Stimulated activated CD4-positive, alpha-beta T cell treated with anti-CD3 and anti-CD28 coated beads, Interleukin-4, amount 100 ng/mL, for 24 hours (primary cell): ENCODE results near the gene FLAD1.
"Not testable (repeated sequence)": the region's sequence is repeated elsewhere in the genome, so short reads cannot be mapped to it uniquely, and the experiment has no call there.

Experiments used
- DNase-seq: peaks from one replicate; pipeline ENCODE4 v3.0.0-alpha.2; 2020

FLAD1 gene

DNA sequence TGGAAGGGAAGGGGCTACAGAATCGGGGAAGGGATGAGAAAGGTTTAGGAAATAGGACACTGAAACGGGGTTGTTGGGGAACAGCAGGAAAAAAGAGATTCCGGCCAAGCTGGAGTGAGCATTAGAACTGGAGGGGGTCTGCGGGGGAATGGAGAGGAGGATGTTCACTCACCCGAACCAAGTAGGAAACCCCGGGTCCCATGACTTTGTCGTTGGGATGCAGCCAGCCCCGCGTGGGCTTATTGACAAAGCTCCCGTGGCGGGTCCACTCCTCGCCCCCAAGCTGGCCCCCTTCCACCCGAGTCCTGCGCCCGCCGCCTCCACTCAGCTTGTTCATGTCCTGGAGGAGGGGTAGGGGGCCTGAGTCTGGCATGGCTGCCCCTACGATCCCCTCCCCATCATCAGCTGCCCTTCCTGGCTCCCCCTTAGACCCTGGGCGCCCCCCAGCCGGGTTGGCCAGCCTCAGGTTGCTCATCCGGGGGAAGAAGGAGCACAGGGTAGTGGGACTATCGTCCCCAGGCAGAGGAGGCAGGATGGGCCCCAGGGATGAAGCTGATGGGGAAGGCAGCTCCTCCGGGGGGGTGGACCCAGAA, 13.2 kb upstream of the FLAD1 start:
- DNase-seq, result no peak

DNA sequence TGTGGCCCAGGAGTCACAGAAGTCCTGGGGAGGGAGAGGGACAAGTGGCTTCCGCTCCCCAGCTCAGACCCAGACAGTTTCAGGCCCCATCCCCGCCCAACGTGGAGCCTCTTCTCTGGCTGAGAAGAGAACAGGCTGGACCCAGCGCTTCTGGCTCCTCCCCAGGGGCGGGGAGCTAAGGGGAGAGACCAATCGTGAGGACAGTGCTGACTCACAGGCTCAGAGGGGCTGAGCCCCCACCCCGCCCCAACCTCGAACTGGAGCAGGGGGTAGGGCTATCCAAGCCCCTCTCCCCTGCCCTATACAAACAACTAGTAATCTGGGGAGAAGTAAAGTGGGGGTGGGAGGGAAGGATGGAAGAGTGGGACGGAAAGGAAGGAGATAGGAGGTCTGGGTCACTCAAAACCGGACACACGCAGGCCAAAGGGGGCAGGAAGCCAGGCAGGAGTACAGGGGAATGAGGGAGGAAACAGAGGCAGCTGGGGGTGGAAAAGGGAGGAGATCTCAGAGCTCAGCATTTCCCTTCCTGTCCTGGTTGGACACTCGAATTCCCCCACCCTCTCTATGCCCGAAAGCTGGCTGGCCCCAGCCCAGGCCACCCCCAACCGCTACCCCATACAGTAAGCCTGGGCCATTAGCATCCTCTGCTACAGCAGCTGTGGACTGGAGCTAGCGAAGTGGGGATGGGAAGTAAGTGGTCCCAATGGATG, 12.4 kb upstream of the FLAD1 start, which contains the start of gene SHC1:
Gene SHC1 (minus strand): TSS at position 117 of the 710 bp plus-strand sequence. CDS start 221 bp downstream, outside the sequence.
- DNase-seq, result peak; percentile 47

DNA sequence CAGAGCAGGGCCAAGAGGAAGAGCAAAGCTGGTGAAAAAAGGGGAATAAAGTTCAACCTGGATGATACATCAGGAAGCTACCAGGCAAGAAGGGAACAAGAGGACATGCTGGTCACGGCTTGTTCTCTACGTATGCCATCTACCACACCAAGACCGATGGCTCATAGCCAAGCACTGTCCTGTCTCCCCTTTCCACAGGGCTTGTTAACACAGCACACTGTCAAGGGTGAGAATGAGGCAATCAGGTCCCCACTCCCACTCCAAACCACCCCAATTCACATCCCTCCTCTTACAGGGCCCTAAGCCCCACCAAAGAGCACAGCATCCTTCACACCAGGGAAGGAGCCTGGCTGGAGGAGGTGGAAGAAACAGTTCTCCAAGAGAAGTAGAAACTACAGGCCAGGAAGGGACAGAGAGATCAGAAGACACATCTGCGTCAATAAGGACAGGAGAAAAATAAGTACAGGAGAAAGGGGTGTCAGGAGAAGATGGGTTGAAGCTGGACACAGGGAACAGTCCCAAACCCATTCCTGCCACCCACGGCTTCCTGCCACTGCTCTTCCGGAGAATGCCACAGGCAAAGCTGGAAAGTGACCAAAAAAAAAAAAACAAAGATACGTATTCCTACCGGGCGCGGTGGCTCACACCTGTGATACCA, 11.7 kb upstream of the FLAD1 start:
- DNase-seq, result no peak

DNA sequence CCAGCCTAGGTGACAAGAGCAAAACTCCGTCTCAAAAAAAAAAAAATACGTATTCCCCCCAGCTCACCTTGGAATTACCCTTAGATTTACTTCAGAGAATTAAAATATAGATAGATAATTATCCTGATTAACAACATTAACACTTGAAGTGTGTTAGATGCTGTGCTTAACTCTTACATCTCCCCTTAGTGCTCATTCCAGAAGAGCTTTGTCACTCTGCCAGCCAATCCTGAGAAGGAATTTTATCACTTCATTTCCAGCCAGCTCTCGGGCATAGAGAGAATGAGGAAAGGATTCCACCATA, 11.0 kb upstream of the FLAD1 start:
- DNase-seq, result no peak

DNA sequence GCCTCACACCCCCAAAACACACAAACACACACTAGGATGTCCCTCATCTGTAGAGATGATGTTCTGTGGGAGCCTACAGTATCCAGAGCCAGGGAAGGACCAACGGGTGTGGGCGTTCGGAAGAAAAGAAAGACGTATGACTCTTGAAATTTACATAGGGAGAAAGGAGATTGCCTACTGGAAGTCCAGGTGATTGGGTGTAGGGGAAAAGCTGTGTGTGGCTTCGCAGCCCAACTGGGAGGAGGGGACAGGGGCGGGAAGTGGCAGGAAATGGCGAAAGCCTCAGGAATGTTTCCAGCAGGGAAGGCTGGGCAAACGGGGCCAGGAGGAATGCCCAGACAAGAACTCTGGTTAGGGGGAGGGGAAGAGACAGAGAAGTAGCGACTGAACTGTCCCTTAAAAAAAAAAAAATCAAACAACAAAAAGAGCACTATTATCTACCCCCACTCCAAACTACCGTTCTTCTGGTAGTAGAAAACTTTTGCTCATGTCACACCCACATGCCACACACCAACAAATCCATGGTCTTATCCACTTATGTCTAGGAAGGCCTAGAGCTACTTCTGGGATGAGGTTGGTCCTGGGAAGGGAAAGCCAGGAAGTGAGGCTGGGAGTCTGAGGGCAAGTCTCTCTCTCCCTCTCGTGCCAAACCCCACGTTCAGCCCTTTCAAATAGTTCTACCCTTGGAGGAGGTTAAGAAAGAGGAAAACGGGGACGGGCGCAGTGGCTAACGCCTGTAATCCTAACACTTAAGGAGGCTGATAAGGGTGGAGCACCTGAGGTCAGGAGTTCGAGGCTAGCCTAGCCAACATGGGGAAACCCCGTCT, 10.4 kb upstream of the FLAD1 start:
- no peak for DNase-seq

DNA sequence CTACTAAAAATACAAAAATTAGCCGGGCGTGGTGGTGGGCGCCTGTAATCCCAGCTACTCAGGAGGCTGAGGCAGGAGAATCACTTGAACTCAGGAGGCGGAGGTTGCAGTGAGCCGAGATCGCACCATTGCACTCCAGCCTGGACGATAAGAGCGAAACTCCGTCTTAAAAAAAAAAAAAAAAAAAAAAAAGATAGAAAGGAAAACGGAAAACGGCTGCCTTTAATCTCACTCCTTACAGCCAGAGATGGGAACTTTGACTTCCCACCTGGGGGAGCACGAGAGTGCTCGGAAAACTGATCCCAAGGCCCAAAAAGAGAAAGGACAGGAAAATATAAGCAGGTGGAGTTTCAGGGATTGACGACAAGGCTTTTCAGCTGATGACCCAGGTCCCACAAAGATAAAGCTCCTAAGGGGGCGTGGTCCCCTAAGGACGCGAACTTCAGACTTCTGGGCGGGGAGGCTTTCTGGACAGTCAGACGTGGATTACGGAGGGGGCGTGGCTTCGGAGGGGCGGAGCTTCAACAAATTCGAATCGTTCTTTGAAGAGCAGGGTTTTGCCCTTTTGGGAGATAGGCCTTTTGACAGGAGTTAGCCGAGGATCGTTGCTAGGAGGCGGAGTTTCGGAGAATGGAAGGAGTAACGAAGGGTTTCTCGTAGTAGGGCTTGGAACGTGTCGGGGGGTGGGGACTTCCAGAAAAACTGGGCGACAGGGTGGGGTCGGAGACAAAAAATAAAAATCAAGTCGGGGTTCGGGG, 9.6 kb upstream of the FLAD1 start:
- peak; percentile 94 for DNase-seq

DNA sequence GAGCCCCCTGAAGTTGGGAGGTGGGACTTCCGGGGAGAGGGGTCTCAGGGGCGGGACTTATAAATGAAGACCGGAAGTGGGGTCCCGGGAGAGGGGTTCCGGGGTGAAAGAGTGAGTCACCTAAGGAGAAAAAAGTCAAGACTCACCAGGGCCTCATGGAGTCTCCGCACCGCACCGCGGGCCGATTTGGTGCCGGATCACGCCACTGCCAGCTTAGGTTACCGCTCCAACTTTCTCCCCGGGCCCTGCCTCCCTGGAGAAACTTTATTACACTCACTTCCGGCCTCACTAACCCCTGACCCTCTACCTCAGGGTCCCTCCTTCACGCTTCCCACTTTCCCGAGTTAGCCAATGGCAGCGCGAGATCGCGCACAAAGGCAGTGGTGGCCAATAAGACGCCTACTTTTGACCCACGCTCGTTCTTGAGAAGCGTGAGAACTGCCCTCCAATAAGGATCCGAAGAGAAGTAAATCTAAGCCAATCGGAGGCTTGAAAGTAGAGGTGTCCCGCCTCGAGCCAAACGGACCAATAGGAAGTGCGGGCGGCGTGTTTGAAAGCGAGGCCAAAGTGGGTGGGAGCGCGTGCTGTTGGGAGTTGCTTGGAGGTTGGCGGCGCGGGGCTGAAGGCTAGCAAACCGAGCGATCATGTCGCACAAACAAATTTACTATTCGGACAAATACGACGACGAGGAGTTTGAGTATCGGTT, 8.9 kb upstream of the FLAD1 start, which contains the start of gene CKS1B:
Gene CKS1B (plus strand): TSS at position 580 of the 706 bp plus-strand sequence. CDS start 65 bp downstream, at position 645.
- DNase-seq, result peak; percentile 96

DNA sequence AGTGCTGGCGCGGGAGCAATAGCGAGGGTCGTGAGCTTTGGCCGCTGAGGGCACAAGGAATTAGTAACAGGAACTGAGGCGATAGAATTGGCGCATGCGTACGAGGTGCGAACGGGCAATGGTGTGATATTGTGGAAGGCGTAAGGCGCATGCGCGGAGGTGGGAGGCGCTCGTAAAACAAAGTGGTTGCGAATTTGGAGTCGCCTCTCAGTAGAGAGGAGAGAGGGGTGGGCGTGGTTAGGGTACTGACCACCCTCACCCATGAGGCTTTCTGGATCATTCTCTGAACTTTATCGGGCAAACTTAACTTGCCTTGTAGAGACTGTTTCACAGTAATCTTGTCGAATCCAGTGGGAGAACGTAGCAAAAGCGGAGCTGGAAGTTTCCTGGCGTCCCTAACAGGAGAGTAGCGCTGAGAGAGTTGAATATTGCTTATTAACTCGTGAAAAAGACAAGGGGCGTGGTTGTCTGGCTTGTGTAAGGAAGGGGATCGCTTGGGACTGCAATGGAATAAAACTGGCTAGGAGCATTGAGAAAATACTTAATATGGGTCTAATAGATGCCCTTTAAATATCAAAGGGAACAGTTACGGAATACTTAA, 8.2 kb upstream of the FLAD1 start:
- peak; percentile 95 for DNase-seq

DNA sequence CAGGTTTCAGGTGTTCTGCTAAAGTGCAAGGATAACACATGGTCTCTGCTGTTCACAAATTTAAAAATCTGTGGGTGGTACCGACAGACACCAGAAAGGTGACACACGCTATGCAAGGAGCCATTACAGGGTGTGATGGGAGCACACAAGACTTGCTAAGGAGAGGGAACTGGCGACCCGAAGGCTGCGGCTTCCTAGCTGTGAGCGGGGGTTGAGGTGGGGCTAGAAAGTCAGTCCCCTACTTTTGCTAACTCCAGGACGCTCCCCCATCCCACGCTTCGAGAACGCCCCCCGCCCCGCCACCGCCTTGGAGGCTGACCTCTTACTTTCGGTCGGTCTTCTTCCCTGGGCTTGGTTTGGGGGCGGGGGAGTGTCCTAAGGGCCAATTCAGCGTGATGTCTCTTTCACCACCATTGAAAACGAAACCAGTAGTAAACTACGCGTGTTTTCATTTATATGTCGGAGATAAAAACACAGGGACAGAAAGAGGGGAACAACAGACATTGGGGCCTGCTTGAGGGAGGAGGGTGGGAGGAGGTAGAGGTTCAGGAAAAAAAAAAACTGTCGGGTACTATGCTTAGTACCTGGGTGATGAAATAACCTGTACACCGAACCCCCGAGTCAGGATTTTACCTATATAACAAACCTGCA, 7.6 kb upstream of the FLAD1 start:
- peak; percentile 63 for DNase-seq

DNA sequence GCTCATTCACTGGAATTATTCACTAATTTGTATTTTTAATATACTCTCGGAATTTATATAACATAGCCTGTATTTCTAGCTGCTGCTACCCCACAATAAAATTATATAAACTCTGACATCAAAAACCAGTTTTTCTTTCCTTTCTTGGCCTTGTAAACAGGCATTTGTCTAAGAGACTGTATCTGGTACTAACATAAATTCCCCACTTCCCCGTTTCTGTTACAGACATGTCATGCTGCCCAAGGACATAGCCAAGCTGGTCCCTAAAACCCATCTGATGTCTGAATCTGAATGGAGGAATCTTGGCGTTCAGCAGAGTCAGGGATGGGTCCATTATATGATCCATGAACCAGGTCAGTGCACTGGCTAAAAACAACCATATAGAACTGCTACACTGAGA, 5.4 kb upstream of the FLAD1 start:
- not testable (repeated sequence) for DNase-seq

DNA sequence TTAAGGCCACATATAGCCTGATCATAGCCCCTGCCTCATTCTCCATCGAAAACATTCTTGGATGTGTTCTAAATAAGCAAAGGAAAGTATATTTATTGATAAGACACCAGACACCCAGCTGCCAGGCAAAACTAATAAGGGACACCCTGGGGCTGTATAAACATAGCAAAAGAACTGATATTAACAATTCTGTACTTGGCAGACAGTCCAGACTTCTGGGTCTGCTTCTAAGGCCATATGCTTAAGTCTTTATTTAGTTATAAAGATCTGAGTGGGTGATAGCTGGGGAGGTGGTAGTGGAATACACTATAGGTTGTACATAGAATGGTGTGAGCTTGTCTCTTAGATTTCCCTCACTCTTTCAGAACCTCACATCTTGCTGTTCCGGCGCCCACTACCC, 4.8 kb upstream of the FLAD1 start:
- DNase-seq, result no peak

DNA sequence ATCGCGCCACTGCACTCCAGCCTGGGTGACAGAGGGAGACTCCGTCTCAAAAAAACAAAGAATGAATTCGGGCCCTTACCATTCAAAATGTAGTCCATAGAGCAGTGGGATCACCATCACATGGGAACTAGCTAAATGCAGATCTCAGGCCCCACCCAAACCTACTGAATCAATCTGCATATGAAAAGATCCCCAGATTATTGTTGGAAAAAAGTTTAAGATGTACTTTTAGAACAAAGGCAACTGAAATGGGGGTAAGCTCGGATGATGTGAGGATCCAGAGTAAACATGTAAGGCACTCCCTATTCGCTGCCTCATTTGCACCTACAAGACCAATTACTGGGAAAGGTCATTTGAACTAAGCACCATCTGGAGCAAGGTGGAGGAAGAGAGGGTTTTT, 803 bp upstream of the FLAD1 start:
- DNase-seq, result no peak

DNA sequence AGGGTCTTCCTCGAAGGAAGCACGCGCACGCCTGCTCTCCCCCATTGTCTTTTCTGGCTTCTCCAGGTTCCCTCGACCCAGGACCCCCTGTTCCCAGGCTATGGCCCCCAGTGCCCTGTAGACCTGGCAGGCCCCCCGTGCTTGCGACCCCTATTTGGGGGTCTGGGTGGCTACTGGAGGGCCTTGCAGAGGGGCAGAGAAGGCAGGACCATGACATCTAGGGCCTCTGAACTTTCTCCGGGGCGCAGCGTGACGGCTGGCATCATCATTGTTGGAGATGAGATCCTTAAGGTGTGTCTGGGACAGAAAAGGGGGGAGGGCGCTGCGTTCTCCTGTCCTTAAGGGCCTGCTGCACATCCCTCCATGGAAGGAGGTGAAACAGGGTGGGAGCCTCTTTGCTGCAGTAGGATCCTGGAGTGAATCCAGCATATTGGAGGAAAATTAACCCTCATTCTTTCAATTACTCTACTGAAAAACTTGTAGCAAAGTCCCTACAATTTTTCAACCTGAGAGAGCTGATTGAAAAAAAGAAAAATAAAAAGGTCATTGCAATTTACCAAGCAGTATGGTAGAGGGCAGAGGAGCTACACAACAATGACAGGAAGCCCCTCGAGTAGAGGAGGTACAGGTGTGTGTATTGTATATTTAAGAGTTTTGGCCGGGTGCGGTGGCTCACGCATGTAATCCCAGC, 777 bp downstream of the FLAD1 start:
- DNase-seq, result no peak

DNA sequence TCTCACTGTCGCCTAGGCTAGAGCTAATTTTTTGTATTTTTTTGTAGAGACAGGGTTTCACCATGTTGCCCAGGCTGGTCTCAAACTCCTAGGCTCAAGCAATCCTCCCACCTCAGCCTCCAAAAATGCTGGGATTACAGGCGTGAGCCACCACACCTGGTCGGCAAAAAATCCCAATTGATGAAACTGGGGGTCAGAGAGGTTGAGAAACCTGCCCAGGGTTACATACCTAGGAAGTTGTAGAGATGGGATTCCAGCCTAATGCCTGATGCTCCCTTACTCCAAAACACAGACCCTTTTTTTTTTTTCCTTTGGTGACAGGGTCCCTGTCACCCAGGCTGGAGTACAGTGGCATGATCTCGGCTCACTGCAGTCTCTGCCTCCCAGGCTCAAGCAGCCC, 3.6 kb downstream of the FLAD1 start:
- DNase-seq, result not testable (repeated sequence)

DNA sequence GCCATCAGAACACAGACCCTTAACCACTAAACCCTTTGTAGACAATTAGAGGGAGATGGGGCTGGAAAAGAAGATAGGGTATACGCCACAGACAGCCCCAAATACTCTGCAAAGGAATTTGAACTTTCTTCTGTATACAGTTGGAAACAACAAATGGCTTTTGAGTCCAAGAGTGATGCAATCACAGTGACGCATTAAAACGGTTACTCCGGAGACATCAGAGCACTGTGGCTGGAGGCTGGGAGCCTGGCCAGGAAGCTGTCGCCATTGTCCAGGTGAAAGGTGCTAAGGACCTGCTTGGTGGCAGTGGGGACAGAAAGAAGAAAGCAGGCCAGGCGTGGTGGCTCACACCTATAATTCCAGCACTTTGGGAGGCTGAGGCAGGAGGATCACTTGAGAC, 4.2 kb downstream of the FLAD1 start:
- no peak for DNase-seq

DNA sequence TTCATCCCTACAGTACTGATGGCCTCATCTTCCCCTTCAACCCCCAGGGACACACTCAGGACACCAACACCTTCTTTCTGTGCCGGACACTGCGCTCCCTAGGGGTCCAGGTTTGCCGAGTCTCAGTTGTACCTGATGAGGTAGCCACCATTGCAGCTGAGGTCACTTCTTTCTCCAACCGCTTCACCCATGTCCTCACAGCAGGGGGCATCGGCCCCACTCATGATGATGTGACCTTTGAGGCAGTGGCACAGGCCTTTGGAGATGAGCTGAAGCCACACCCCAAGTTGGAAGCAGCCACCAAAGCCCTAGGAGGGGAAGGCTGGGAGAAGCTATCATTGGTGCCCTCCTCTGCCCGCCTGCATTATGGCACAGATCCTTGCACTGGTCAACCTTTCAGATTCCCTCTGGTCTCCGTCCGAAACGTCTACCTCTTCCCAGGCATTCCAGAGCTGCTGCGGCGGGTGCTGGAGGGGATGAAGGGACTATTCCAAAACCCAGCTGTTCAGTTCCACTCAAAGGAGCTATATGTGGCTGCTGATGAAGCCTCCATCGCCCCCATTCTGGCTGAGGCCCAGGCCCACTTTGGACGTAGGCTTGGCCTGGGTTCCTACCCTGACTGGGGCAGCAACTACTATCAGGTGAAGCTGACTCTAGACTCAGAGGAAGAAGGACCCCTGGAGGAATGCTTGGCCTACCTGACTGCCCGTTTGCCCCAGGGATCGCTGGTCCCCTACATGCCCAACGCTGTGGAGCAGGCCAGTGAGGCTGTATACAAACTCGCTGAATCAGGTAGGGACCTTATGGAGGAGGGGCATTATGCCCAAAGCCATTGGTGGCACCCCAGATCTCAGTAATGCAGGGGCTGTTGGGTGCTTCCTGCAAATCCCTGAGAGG, 5.2 kb downstream of the FLAD1 start:
- DNase-seq, result no peak

DNA sequence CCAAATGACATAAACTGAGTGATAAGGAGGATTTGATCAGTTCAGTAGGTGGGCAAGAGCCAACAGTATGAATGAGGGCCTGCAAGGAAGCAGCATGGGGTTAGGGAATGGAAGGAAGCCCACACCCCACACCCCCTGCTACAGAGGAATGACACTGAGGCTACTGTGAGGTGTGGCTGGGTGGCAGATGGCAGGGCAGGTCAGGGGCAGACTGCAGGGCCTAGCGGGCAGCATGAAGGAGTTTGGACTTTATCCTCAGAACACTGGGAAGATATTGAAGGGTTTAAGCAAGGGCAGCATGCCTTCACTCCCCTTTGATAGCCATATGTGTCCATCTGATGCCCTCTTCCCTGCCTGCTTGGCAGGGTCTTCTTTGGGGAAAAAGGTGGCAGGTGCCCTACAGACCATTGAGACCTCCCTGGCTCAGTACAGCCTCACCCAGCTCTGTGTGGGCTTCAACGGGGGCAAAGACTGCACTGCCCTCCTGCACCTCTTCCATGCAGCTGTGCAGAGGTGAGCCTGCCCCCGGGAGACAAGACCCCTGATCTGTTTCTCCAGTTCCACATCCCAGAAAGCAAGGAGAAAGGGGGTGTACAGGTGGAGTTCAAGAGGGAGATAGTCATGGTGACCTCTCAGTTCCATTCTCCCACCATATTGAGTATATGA, 6.2 kb downstream of the FLAD1 start:
- DNase-seq, result no peak

DNA sequence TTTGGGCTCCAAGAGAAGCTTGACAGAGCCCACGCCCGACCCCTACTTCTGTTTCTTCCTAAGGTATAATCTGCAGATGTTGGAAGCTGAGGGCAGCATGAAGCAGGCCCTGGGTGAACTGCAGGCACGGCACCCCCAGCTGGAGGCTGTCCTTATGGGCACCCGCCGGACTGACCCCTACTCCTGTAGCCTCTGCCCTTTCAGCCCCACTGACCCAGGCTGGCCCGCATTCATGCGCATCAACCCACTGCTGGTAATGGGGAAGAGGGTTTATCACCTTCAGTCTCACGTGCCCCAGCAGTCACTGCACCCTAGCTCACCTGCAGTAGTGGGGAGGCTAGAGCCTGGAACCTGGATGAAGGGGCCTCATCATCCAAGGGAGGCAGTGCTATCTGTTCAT, 7.1 kb downstream of the FLAD1 start:
- no peak for DNase-seq
